HCT116 (cell line): ENCODE data around the gene ZNF584. TPM values are rescaled to one million over a fixed set of nuclear protein-coding genes. Genes with fewer than 3 reads are reported as not detected.

Experiments used
- ATAC-seq: fragments of 200-7000 bp; cut with Tn5 transposase; 2 replicates; pipeline ENCODE4 v1.9.1; 2020; ENCODE audit warnings: mild to moderate bottlenecking, moderate library complexity
- BruUV-seq: library from RNA; stranded (reverse); fragments of 400-500 nt; replicated peaks from 2 replicates; lab custom pipeline; 2021; lab: Mats Ljungman, UMichigan
- CTCF ChIA-PET: fragments of 300-600 bp; sonication (Branson Sonifier 250); formaldehyde crosslinking; loops from one replicate; lab custom pipeline; 2021; ENCODE audit warnings: antibody characterized with exemption; lab: Charles Lee
- POLR2A ChIA-PET: fragments of 300-600, 350-600 bp; sonication (Branson Sonifier 250); formaldehyde crosslinking; loops from one replicate; lab custom pipeline; 2021; ENCODE audit warnings: antibody characterized with exemption; lab: Charles Lee
- RAD21 ChIA-PET, 2 experiments: fragments of 300-600 bp; sonication (Branson Sonifier 250); formaldehyde crosslinking; loops; one replicate each; lab custom pipeline; 2023; ENCODE audit warnings: low total read pairs in 2 of 2; ENCODE audit not compliant: uncharacterized antibody in 2 of 2, unreplicated experiment in 2 of 2, low non-redundant PET in 1 of 2; lab: Charles Lee
- DNase-seq: peaks from one replicate; pipeline ENCODE4 v3.0.0-alpha.2; 2010; ENCODE audit warnings: low read depth, low spot score
- H2AFZ ChIP-seq: fragments of 200-600 bp; shearing (Covaris generic), sonication (generic); 2 replicates; pipeline ENCODE4 v1.6.1; 2017; ENCODE audit warnings: low read depth, mixed run types, mixed read lengths, antibody characterized with exemption, low read length; ENCODE audit not compliant: poor library complexity, severe bottlenecking
- H3K27ac ChIP-seq: 2 replicates; pipeline ENCODE4 v1.5.1; 2012; ENCODE audit warnings: low read depth, low read length
- H3K27me3 ChIP-seq: fragments of 200-600 bp; sonication (generic); 2 replicates; pipeline ENCODE4 v1.6.1; 2016; ENCODE audit warnings: mixed run types, low read length, mixed read lengths; ENCODE audit not compliant: insufficient read depth
- H3K36me3 ChIP-seq, 2 experiments: fragments of 200-500 bp in 1 of 2; fragments of 200-600 bp in 1 of 2; sonication (Bioruptor generic) in 1 of 2; sonication (generic) in 1 of 2; 2 replicates each; pipeline versions ENCODE4 v1.5.1 to v1.6.1; 2014 to 2016; ENCODE audit warnings: low read length in 2 of 2, inconsistent platforms in 1 of 2, mixed read lengths in 1 of 2, mixed run types in 1 of 2; ENCODE audit not compliant: insufficient read depth in 2 of 2, control insufficient read depth in 1 of 2
- H3K4me1 ChIP-seq, 2 experiments: fragments of 200-600 bp in 1 of 2; sonication (generic) in 1 of 2; 2 replicates each; pipeline versions ENCODE4 v1.5.1 to v1.6.1; 2012 to 2017; ENCODE audit warnings: low read length in 2 of 2, inconsistent platforms in 1 of 2, mild to moderate bottlenecking in 1 of 2, mixed read lengths in 1 of 2, mixed run types in 1 of 2, moderate library complexity in 1 of 2; ENCODE audit not compliant: insufficient read depth in 2 of 2, control insufficient read depth in 1 of 2
- H3K4me2 ChIP-seq: fragments of 200-600 bp; sonication (generic); 2 replicates; pipeline ENCODE4 v1.6.1; 2017; ENCODE audit warnings: mixed run types, low read length, mixed read lengths
- H3K4me3 ChIP-seq, 2 experiments: fragments of 200-600 bp in 1 of 2; sonication (generic) in 1 of 2; replicated peaks in 1 of 2; 2 replicates each; pipeline ENCODE4 v1.5.1; 2011 to 2016; ENCODE audit warnings: low read length in 2 of 2, control low read depth in 1 of 2, low read depth in 1 of 2, mild to moderate bottlenecking in 1 of 2, mixed read lengths in 1 of 2, mixed run types in 1 of 2
- H3K79me2 ChIP-seq: fragments of 200-600 bp; sonication (generic); 2 replicates; pipeline ENCODE4 v1.6.1; 2017; ENCODE audit warnings: mild to moderate bottlenecking, mixed run types, low read length, moderate library complexity, mixed read lengths; ENCODE audit not compliant: insufficient read depth
- H3K9ac ChIP-seq: fragments of 200-600 bp; sonication (generic); 2 replicates; pipeline ENCODE4 v1.6.1; 2016; ENCODE audit warnings: low read length, mixed read lengths
- H3K9me2 ChIP-seq: fragments of 200-600 bp; sonication (generic), shearing (Covaris generic); 2 replicates; pipeline ENCODE4 v1.6.1; 2017; ENCODE audit warnings: mixed run types, mild to moderate bottlenecking, moderate library complexity; ENCODE audit not compliant: insufficient read depth
- H3K9me3 ChIP-seq, 2 experiments: fragments of 200-500 bp in 1 of 2; fragments of 200-600 bp in 1 of 2; sonication (Bioruptor generic) in 1 of 2; sonication (generic) in 1 of 2; 2 replicates each; pipeline ENCODE4 v1.6.1; 2014 to 2017; ENCODE audit warnings: low read length in 2 of 2, mixed read lengths in 2 of 2, inconsistent platforms in 1 of 2, low read depth in 1 of 2, mild to moderate bottlenecking in 1 of 2, mixed run types in 1 of 2, moderate library complexity in 1 of 2; ENCODE audit not compliant: control insufficient read depth in 1 of 2, insufficient read depth in 1 of 2
- H4K20me1 ChIP-seq: fragments of 200-600 bp; sonication (generic), shearing (Covaris generic); 2 replicates; pipeline ENCODE4 v1.6.1; 2017; ENCODE audit warnings: mixed run types, mild to moderate bottlenecking, moderate library complexity; ENCODE audit not compliant: insufficient read depth
- ATF3 ChIP-seq: IDR thresholded peaks from 2 replicates; pipeline ENCODE4 v1.6.1; 2012
- CBX3 ChIP-seq: IDR thresholded peaks from 2 replicates; pipeline ENCODE4 v1.6.1; 2012; ENCODE audit warnings: low read depth
- EZH2 ChIP-seq: fragments of 200-600 bp; sonication (generic); IDR thresholded peaks from 2 replicates; pipeline ENCODE4 v1.6.1; 2017; ENCODE audit warnings: antibody characterized with exemption, mixed run types
- RAD21 ChIP-seq: IDR thresholded peaks from 2 replicates; pipeline ENCODE4 v1.6.1; 2012; ENCODE audit warnings: low read depth, mild to moderate bottlenecking
- REST ChIP-seq: IDR thresholded peaks from 2 replicates; pipeline ENCODE4 v1.6.1; 2012; ENCODE audit warnings: low read depth
- SIN3A ChIP-seq: IDR thresholded peaks from 2 replicates; pipeline ENCODE4 v1.6.1; 2012; ENCODE audit warnings: low read depth
- SP1 ChIP-seq: IDR thresholded peaks from 2 replicates; pipeline ENCODE4 v1.6.1; 2012; ENCODE audit warnings: low read depth
- SRF ChIP-seq: IDR thresholded peaks from 2 replicates; pipeline ENCODE4 v1.6.1; 2012; ENCODE audit warnings: low read depth
- TCF7L2 ChIP-seq: IDR thresholded peaks from 2 replicates; pipeline ENCODE4 v1.7.0; 2011; ENCODE audit warnings: borderline replicate concordance, inconsistent platforms; ENCODE audit not compliant: insufficient read depth, insufficient read length; ENCODE audit errors: extremely low read depth
- ZFX ChIP-seq: fragments of 450-650 bp; IDR thresholded peaks from 2 replicates; pipeline ENCODE4 v1.6.1; 2017
- intact Hi-C: fragments of 100-400 bp; cut with micrococcal nuclease; formaldehyde crosslinking; loops from 2 replicates; pipeline ENCODE4 v1.10.0; 2022
- total RNA-seq: library from RNA; stranded (reverse); gene quantifications from one replicate; pipeline ENCODE4 v1.2.1, GENCODE V29; 2021; ENCODE audit not compliant: unreplicated experiment
- TF ChIP-seq, protein P1 (sequence below): IDR thresholded peaks from 2 replicates; pipeline ENCODE4 v1.6.1; 2011; ENCODE audit warnings: mild to moderate bottlenecking, low read length, moderate library complexity; ENCODE audit not compliant: insufficient replicate concordance; ENCODE audit errors: extremely low read depth
- TF ChIP-seq, protein P2 (sequence below): IDR thresholded peaks from 2 replicates; pipeline ENCODE4 v1.6.1; 2012

Gene ZNF584
- total RNA-seq, 1 experiment from 2014 or later, result 25.8 TPM

DNA sequence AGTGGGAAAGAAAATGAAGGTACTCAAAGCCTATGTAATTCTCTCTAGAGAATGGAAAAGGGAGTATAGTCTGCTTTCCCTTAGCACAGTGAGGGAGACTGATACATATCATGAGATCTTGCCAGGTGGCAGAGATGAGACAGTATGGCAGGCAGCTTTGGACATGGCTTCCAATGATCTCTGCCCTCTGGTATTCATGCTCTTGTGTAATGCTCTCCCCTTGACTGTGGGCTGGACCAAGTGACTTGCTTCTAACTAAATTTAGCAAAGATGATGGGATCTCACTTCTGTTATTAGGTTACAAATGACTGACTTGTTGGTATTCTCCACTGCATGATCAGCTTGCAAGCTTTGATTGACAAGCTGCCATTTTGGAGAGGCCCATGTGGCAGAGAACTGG is 21.3 kb downstream of the ZNF584 start:
- Histone ChIP-seq H3K4me1 (no peaks in the 10 kb centered on the region), H3K9me3 (peaks cover 10 to 29% of the 10 kb centered on the region in 2 experiments; a peak in 2 of 4 replicates), H2AFZ (no peak overlapping the region), H3K27me3 (no peaks in the 10 kb centered on the region), H3K27ac (no peak overlapping the region), H3K9me2 (no peaks in the 10 kb centered on the region), H3K36me3 (peaks cover 0 to 5% of the 10 kb centered on the region in 2 experiments; a peak in 1 of 4 replicates), H4K20me1 (no peaks in the 10 kb centered on the region), H3K4me2 (no peak overlapping the region), H3K79me2 (no peaks in the 10 kb centered on the region), H3K4me3 (no peak overlapping the region), H3K9ac (no peak overlapping the region)
- TF ChIP-seq, protein P1, sequence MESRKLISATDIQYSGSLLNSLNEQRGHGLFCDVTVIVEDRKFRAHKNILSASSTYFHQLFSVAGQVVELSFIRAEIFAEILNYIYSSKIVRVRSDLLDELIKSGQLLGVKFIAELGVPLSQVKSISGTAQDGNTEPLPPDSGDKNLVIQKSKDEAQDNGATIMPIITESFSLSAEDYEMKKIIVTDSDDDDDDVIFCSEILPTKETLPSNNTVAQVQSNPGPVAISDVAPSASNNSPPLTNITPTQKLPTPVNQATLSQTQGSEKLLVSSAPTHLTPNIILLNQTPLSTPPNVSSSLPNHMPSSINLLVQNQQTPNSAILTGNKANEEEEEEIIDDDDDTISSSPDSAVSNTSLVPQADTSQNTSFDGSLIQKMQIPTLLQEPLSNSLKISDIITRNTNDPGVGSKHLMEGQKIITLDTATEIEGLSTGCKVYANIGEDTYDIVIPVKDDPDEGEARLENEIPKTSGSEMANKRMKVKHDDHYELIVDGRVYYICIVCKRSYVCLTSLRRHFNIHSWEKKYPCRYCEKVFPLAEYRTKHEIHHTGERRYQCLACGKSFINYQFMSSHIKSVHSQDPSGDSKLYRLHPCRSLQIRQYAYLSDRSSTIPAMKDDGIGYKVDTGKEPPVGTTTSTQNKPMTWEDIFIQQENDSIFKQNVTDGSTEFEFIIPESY, result no peak
- intact Hi-C loops, result no loop called here
- no peak for DNase-seq
- RAD21 ChIA-PET, result no interaction called here
- CTCF ChIA-PET, result no interaction called here
- ATAC-seq, result no peak
- POLR2A ChIA-PET, result no interaction called here
- no TSS peak for BruUV-seq

DNA sequence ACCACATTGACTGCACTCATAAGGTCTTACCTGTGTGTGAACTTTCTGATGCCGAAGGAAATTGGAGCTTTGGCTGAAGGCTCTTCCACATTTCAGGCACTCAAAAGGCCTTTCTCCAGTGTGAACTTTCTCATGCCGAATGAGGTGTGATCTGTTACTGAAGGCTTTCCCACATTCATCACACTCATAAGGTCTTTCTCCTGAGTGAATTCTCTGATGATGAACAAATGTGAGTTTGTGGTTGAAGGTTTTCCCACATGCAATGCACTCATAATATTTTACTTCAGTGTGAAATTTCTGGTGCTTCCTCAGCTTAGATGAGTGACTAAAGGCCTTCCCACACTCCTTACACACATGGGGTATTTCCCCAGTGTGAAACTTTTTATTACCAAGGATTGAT is 25.8 kb downstream of the ZNF584 start:
- no peaks in the 10 kb centered on the region for H4K20me1 ChIP-seq
- H3K9ac ChIP-seq, result no peak overlapping the region
- peaks cover 0 to 5% of the 10 kb centered on the region in 2 experiments; a peak in 1 of 4 replicates for H3K36me3 ChIP-seq
- no peaks in the 10 kb centered on the region for H3K79me2 ChIP-seq
- H3K4me1 ChIP-seq, result no peaks in the 10 kb centered on the region
- no peak overlapping the region for H2AFZ ChIP-seq
- POLR2A ChIA-PET, result no interaction called here
- CTCF ChIA-PET, result no interaction called here
- H3K27me3 ChIP-seq, result no peaks in the 10 kb centered on the region
- H3K9me2 ChIP-seq, result no peaks in the 10 kb centered on the region
- DNase-seq (no peak), ATAC-seq (no peak)
- intact Hi-C loops, result no loop called here
- no TSS peak for BruUV-seq
- no peak overlapping the region for H3K4me2 ChIP-seq
- H3K9me3 ChIP-seq, result peaks cover 15 to 36% of the 10 kb centered on the region in 2 experiments; a peak in 2 of 4 replicates
- H3K4me3 ChIP-seq, result no peak overlapping the region
- RAD21 ChIA-PET, result no interaction called here
- H3K27ac ChIP-seq, result no peak overlapping the region
- TF ChIP-seq ZFX, result no peak
- TF ChIP-seq, protein P1, result no peak
- TF ChIP-seq EZH2, result no peak
- no peak for TF ChIP-seq SIN3A
- TF ChIP-seq RAD21, result no peak
- TF ChIP-seq SP1, result no peak
- no peak for TF ChIP-seq CBX3
- TF ChIP-seq, protein P2, sequence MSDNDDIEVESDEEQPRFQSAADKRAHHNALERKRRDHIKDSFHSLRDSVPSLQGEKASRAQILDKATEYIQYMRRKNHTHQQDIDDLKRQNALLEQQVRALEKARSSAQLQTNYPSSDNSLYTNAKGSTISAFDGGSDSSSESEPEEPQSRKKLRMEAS, result no peak
- no peak for TF ChIP-seq REST
- TF ChIP-seq SRF, result no peak
- no peak for TF ChIP-seq TCF7L2
- no peak for TF ChIP-seq ATF3
